HG03571 (cell line): ENCODE data around the gene COMP.

Source experiments
- ATAC-seq: cut with Tn5 transposase; IDR thresholded peaks from one replicate; pipeline ENCODE4 v1.9.1; 2021; ENCODE audit not compliant: unreplicated experiment

COMP gene

DNA sequence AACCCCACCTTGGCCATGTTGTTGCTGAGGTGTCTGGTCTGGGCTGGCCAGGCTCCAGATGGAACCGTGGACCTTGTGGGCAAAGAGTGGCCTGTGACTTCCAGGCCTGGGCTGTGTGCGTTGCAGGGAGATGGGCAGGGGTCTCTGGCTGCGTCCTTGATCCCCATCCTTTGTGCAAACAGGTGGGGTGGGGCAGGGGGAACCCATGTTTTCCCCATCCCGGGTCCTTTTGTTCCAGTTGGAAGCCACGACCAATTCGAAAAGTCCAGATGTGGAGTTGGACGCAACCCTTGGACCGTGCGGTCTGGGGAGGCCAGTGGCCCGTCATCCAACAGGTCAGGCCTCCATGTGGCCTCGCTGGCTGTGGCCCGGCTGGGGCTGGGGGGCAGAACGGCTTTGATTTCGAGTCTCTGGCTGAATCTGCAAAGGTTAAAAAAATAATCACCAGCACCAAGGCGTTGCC is 13.1 kb upstream of the COMP start:
- ATAC-seq, result no peak

DNA sequence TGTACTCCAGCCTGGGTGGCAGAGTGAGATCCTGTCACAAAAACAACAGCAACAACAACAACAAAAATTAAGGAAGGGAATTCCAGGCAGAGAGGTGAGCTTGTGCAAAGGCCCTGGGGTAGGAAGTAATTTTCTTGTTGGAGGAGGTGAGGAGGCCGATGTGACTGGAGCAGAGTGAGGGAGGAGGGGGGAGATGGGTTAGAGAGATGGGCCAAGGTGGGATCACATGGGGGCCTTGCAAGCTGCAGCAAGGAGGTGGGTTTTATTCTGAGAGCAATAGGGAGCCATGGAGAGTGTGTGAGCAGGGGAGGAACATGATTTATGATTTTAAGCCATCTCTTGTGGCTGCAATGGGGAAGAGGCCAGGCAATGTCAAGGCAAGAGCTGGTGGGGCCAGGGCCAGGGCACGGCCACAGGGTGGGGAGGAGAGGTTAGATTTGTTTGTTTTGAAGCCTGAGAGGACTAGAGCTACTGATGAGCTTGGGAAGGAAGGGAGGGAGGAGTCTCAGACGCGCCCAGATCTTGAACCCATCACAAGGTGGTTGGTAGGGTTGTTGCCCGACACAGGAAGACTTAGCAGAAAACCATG is 12.5 kb upstream of the COMP start:
- ATAC-seq, result no peak

DNA sequence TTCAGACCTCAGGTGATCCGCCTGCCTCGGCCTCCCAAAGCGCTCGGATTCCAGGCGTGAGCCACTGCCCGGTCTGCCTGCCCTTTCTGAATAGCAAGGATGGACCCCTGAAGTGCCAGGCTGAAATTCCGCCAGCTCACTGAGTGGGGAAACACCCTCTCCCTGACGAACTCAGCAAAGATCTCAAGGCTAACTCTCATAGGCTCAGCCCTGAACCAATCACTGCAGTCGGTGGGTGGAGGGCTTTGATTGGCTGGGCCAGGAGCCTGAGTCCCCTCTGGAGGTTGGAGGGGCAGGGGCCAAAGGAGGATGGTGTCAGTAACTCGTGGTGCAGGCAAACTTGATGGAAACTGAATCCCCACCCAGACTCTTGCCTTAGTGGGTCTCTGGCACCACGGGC is 11.2 kb upstream of the COMP start:
- no peak for ATAC-seq

DNA sequence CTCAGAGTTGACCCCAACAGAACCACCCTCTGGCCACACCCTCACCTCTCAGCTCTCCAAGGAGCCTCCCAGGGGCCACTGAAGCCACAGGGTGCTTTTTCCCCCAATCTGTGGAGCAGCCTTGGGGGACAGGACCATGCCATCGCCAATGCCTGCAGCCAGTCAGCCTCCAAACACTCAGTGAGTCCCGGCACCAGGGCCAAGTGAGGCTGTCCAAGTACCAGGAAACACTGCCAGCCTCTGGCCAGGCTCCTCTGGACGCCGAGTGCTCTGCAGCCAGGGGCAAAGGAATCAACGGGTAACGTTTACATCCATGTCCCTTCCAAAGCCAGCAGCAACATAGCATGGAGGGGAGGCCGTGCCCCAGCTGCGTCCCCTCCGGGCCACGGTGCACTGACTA is 9.5 kb upstream of the COMP start:
- no peak for ATAC-seq

- ATAC-seq, result no peak
These were observed 9.0 kb upstream of the COMP start for GRCh38 chr19:18800079-18800478.

DNA sequence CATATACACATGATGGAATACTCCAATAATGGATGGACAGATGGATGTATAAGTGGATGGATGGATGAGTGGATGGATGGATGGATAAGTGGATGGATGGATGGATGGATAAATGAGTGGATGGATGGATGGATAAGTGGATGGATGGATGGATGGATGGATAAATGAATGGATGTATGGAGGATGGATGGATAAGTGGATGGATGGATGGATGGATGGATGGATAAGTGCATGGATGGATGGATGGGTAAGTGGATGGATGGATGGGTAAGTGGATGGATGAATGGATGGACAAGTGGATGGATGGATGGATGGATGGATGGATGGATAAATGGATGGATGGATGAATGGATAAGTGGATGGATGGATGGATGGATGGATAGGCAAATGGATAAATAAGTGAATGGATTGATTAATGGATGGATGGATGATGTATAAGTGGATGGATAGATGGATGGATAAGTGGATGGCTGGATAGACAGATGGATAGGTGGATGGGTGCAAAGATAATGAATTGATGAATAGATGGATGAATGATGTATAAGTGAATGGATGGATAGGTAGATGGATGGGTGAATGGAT is 8.4 kb upstream of the COMP start:
- ATAC-seq, result no peak

- ATAC-seq, result no peak
These were observed 7.6 kb upstream of the COMP start for GRCh38 chr19:18798384-18799352.

DNA sequence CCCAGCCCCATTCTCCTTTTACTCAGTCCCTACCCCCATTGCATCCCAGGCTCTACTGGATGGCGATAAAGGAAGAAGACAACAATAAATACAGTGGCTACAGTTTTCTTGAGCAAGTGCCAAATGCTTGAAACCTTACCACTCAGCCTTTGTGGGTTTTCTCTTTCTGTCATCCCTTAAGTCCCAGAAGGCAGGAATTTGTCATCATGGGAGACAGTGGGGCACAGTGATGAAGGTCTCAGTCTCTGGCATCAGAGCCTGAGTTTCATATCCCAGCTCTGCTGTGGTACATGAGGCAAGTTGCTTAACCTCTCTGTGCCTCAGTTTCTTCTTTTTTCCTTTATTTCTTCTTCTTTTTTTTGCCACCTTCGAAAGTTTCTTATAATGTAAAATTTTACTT is 5.1 kb upstream of the COMP start:
- ATAC-seq, result no peak

DNA sequence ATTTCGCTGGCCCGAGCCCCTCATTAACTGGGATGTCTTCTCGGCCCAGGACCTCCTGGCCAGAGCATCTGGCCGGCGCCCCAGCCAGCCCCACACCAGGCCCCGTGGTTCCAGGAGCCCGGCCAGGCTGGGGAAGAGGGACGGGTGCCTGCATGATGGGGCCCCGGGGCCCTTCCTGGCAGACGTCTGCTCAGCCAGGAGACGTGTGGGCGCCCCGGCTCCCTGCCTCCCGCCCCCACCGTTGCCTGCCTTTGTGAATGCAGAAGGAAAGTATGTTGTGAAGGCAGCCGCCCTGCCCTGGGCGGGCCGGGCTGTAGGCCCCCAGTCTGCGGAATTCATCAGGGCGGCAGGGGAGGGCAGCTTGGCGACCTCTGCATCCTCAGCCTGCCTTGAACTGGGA is 4.4 kb upstream of the COMP start:
- no peak for ATAC-seq

DNA sequence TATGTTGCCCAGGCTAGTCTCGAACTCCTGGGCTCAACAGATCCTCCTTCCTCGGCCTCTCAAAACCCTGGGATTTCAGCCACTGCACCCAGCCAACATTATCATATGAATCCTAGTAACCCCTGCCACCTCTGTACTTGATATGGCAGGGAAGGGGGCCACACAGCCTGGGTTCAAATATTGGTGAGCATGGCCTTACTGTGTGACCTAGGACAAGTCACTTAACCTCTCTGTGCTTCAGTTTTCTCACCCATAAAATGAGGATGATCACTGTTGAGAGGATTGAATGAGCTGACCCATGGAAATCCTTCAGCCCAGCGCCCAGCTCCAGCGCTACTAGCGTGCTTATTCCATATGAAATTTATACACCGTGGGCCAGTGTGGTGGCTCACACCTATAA is 3.6 kb upstream of the COMP start:
- no peak for ATAC-seq

GRCh38 chr19:18794029-18794313 is 2.9 kb upstream of the COMP start:
- no peak for ATAC-seq

GRCh38 chr19:18793144-18794028 is 2.3 kb upstream of the COMP start:
- no peak for ATAC-seq

GRCh38 chr19:18792661-18793060 is 1.6 kb upstream of the COMP start:
- ATAC-seq, result no peak

- ATAC-seq, result no peak
These were observed 192 bp upstream of the COMP start for GRCh38 chr19:18791315-18791678.

- ATAC-seq, result no peak
These were observed 1.1 kb downstream of the COMP start for GRCh38 chr19:18789883-18790565.

GRCh38 chr19:18789422-18789869 is 1.7 kb downstream of the COMP start:
- ATAC-seq, result no peak

GRCh38 chr19:18788529-18789421 is 2.3 kb downstream of the COMP start:
- ATAC-seq, result no peak

DNA sequence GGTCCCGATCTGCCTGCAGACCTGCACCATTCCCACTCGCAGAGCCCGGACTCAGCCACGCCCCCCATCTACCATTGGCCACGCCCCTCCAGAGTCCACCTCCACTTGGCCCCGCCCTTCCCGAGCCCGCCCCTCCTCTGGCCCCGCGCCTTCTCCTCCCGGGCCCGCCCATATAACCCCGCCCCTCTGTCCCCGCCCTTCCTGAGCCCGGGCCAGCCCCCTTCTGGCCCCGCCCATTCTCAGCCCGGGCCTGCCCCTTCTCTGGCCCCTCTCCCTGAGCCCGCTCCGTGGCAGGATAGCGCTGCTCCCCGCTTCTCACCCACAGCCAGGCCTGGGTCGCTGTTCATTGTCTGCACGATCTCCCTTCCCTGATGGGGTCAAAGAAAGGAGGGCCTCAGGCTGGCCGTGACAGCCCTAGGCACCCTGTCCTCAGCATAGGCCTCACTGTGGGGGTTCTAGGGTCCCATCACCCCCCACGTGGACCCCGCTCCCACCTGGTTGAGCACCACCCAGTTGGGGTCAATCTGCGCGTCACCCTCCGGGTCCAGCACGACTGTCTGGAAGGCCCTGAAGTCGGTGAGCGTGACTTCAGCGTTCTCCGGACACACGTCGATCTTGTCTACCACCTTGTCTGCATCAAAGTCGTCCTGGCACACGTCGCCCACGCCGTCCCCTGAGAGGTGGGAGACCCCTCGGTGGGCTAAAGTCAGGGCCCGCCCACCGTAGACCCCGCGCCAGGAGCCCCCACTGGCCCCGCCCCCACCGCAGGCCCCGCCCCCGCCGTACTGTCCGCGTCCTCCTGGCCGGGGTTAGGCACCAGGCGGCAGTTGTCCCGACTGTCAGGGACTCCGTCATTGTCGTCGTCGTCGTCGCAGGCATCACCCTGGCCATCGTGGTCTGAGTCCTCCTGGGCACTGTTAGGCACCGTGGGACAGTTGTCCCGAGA is 5.7 kb downstream of the COMP start:
- ATAC-seq, result no peak

DNA sequence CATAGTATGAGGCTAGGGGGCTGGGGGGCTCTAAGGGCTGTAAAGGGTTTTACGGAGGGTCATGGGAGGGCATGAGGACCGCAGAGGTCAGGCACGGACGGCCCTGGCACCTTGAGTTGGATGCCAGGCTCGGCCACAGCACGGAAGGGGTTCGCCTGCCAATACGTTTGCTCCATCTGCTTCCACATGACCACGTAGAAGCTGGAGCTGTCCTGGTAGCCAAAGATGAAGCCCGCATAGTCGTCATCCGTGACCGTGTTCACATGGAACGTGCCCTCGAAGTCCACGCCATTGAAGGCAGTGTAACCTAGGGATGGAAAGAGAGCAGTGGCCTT is 6.4 kb downstream of the COMP start:
- ATAC-seq, result no peak
